Sciatic nerve (tissue), 2 donors: Measurements from ENCODE around the gene CYP1A1. TPM values are rescaled to one million over a fixed set of nuclear protein-coding genes. Genes with fewer than 3 reads are reported as not detected.
A peak's percentile ranks its signal among the peaks of the same experiment; 100 is the strongest.

Experiments used
- ATAC-seq: fragments of 200-7000 bp; cut with Tn5 transposase; one replicate; pipeline ENCODE4 v1.9.1; 2020; ENCODE audit warnings: mild to moderate bottlenecking, moderate library complexity
- DNase-seq: peaks from one replicate; pipeline ENCODE4 v3.0.0-alpha.2; 2020; ENCODE audit warnings: low spot score
- intact Hi-C: fragments of 100-400 bp; cut with DNase I; formaldehyde crosslinking; loops from one replicate; pipeline ENCODE4 v1.14.2; 2022
- total RNA-seq: library from RNA; stranded (reverse); fragmentation: NEBNext Ultra II Directional; extraction: Animal tissue kit (Norgen Biotek cat#: 25700); gene quantifications from one replicate; pipeline ENCODE4 v1.2.1, GENCODE V29; 2021
- donor health status: DM: no; HTN: no; CAD: no.
- donor health status: DM: no; HTN: no; CAD: no.

Gene CYP1A1
- total RNA-seq, 1 donor from 2014 or later: 0.18 TPM

- ATAC-seq: no peak
- no peak for DNase-seq
- intact Hi-C loops: no loop called here
Measured at GRCh38 chr15:74710319-74711094, 14.8 kb downstream of the CYP1A1 start.

DNA sequence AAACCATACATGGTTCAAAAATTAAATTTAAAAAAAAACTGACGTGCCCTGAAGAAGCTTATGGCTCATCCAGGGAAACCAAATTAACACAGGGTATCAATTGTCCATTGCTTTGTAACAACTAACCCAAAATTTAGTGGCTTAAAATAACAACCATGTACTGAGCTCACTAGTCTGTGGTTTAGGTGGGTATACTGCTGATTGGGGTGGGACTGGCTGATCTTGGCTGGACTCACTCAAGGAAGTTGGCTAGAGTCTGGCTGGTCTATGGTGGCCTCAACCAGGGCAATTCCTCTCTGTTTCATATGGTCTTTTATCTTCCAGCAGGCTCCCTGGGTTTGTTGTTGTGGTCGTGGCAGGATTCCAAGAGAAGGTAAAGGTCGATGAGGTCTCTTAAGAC is 15.4 kb downstream of the CYP1A1 start:
- no peak for DNase-seq
- ATAC-seq: no peak
- intact Hi-C loops: no loop called here

DNA sequence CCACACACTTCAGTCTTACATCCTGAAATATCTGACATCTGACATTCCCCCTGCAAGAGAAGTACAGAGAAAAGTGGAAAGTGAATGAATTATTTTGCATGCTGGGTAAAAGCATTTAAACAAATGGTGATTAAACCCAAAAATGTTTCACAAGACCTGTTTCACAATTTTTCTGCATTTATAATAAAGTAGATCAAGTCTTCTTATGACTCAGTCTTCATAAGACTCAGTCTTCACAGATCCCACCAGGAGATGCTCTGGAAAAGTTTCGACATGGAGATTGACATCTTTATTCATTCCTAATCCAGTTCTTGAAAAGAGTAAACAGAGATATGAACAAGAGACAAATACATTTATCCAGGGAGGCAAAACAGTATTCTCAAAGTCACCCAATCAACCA is 16.3 kb downstream of the CYP1A1 start:
- DNase-seq: no peak
- intact Hi-C loops: no loop called here
- no peak for ATAC-seq

DNA sequence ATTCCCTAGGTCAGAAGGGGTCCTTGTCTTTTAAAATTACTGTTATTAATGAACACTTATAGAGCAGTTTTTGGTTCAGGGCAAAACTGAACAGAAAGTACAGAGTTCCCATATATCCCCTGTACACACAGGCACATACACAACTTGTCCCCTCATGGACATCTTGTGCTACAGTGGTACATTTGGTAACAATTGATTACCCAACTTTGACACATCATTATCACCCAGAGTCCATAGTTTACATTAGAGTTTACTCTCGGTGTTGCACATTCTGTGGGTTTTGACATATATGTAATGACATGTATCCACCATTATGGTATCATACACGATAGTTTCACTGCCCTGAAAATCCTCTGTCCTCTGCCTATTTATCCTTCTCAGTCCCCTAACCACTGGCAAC is 28.5 kb downstream of the CYP1A1 start:
- ATAC-seq (no peak), DNase-seq (no peak)
- intact Hi-C loops: no loop called here

GRCh38 chr15:74696398-74696729 is 29.0 kb downstream of the CYP1A1 start:
- intact Hi-C loops: no loop called here
- ATAC-seq (no peak), DNase-seq (no peak)

DNA sequence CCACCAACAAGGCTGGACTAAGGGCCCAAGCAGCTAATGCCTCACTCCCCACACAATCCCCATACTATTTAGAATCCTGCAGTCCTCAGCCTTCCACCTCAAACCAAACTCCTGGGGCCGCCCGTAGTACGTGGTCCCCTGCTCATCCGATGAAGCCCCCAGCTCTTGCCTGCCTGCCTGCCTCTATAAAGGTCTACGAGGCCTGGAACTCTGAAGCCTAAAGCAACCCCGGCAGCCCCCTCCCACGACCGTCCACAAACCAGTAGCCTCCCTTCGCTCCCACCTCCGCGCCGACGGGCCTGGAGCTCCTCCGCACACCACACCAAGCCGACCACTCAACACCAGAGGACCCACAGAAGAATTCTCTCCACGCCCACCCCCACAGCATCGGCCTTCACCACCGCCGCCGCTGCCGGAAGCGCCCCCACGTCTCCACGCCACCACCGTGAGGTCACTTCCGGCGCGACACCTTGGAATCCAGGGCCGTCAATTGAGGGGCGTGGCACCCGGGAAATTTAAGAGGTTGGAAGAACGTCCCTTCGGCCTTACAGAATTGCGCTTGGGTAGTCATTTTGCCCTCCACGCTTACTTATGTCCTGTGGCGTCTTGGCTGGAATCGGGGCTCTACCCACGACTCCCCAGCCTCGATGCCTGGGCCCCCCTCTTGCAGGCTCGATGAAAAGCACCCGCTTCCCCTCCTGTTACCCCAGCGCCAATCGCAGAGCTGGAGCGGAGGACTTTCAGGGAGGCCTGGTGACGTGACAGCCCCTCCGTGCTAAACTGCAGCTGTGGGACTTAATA is 29.5 kb downstream of the CYP1A1 start, which contains the start of gene EDC3:
EDC3 (minus strand) TSS at position 428 of the 801 bp plus-strand sequence. CDS start 20,900 bp downstream, outside the sequence.
- DNase-seq (peak; percentile 93), ATAC-seq (peak; percentile 98)
- intact Hi-C loops: no loop called here

DNA sequence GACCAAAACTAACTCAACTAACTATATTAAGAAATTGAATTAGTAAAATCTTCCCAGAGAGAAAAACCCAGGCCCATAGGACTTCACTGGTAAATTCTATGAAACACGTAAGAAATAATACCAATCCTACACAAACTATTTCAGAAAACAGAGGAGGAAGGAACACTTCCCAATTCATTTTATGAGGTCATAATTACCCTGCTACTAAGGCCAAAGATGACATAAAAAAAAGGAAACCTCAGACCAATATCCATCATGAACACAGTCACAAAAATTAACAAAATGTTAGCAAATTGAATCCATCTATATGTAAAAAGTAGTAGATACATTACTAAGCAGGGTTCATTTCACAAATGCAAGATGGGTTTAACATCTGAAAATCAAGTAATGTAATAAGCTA is 33.0 kb downstream of the CYP1A1 start:
- intact Hi-C loops: no loop called here
- no peak for DNase-seq
- ATAC-seq: no peak

GRCh38 chr15:74683758-74684157 is 41.6 kb downstream of the CYP1A1 start:
- ATAC-seq: no peak
- intact Hi-C loops: no loop called here

DNA sequence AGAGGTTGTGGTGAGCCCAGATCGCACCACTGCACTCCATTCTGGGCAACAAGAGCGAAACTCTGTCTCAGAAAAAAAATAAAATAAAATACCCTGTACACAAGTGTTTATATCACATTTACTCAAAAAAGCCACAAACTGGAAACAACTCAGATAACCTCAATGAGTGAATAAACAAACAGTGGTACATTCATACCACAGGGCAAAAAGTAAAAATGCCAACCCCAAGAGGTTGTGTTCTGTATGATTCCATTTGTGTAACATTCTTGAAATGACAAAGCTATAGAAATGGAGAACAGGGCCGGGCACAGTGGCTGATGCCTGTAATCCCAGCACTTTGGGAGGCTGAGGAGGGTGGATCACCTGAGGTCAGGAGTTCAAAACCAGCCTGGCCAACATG is 42.4 kb downstream of the CYP1A1 start:
- DNase-seq (no peak), ATAC-seq (no peak)
- intact Hi-C loops: no loop called here

More at GRCh38 chr15:74683758-74684157, 41.6 kb downstream of the CYP1A1 start:
- no peak for DNase-seq

GRCh38 chr15:74680456-74680855 is 44.9 kb downstream of the CYP1A1 start:
- ATAC-seq (no peak), DNase-seq (no peak)
- intact Hi-C loops: no loop called here

DNA sequence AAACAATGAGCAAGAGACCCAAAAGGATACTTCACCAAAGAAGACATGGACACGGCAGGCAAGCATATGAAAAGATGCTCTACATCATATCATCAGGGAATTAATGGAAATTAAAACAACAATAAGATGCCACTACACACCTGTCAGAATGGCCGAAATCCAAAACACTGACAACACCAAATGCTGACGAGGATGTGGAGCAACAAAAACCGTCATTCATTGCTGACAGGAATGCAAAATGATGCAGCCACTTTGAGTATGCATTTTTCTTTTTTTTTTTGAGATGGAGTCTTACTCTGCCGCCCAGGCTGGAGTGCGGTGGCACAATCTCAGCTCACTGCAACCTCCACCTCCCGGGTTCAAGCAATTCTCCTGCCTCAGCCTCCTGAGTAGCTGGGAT is 48.5 kb downstream of the CYP1A1 start:
- ATAC-seq (no peak), DNase-seq (no peak)
- intact Hi-C loops: no loop called here

GRCh38 chr15:74674161-74674560 is 51.2 kb downstream of the CYP1A1 start:
- DNase-seq (no peak), ATAC-seq (no peak)
- intact Hi-C loops: no loop called here

DNA sequence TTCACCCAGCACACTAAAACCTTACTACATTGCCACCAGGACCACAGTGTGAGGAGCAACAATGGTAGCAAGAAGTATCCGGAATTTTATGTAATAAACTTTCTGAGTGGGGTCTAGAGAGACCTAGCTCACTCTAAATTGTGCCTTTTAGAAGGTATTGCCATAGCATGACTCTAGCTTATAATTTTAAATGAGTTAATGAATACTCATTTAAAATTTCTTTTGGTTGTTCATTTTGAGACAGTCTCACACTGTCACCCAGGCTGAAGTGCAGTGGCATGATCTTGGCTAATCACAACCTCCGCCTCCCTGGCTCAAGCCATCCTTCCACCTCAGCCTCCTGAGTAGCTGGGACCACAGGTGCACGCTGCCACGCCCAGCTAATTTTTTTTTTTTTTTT is 55.7 kb downstream of the CYP1A1 start:
- DNase-seq (no peak), ATAC-seq (no peak)
- intact Hi-C loops: no loop called here

Other genes starting within 250 kb of the CYP1A1 start
- 5.5 TPM for gene ARID3B, start 184.3 kb downstream of the CYP1A1 start, total RNA-seq
- 81.7 TPM for gene CLK3, start 109.7 kb downstream of the CYP1A1 start, total RNA-seq
- gene EDC3, start 29.5 kb downstream of the CYP1A1 start, total RNA-seq: 32.5 TPM
- not detected for gene CYP1A2, start 23.3 kb upstream of the CYP1A1 start, total RNA-seq
- 43.7 TPM for gene CSK, start 56.6 kb upstream of the CYP1A1 start, total RNA-seq
- gene LMAN1L, start 87.3 kb upstream of the CYP1A1 start, total RNA-seq: not detected
- not detected for gene CPLX3, start 101.1 kb upstream of the CYP1A1 start, total RNA-seq
- 26.5 TPM for gene ULK3, start 117.6 kb upstream of the CYP1A1 start, total RNA-seq
- gene SCAMP2, start 147.8 kb upstream of the CYP1A1 start, total RNA-seq: 68.2 TPM
- gene MPI, start 164.5 kb upstream of the CYP1A1 start, total RNA-seq: 38.2 TPM
- 72.9 TPM for gene FAM219B, start 181.3 kb upstream of the CYP1A1 start, total RNA-seq
- 66.3 TPM for gene COX5A, start 212.5 kb upstream of the CYP1A1 start, total RNA-seq
- 6.0 TPM for gene RPP25, start 231.2 kb upstream of the CYP1A1 start, total RNA-seq